Progenitor cell of endocrine pancreas (in vitro differentiated cells): ENCODE measurements around the gene CCM2. TPM values are rescaled to one million over a fixed set of nuclear protein-coding genes. Genes with fewer than 3 reads are reported as not detected.

ENCODE experiments used
- DNase-seq: peaks from one replicate; pipeline ENCODE4 v3.0.0; 2021; ENCODE audit warnings: low spot score; ENCODE audit not compliant: unreplicated experiment
- H3K27ac Mint-ChIP-seq: 2 replicates; pipeline ENCODE4 v1.8.0; 2021; ENCODE audit warnings: mild to moderate bottlenecking, moderate library complexity, mixed read lengths
- H3K27me3 Mint-ChIP-seq: 2 replicates; pipeline ENCODE4 v1.8.0; 2021; ENCODE audit warnings: mixed read lengths
- H3K36me3 Mint-ChIP-seq: 2 replicates; pipeline ENCODE4 v1.8.0; 2022; ENCODE audit warnings: mixed read lengths; ENCODE audit not compliant: insufficient read depth
- H3K4me1 Mint-ChIP-seq: 2 replicates; pipeline ENCODE4 v1.8.0; 2021; ENCODE audit warnings: low read depth, mixed read lengths
- H3K4me3 Mint-ChIP-seq: 2 replicates; pipeline ENCODE4 v1.8.0; 2021; ENCODE audit warnings: low read depth, mild to moderate bottlenecking, moderate library complexity, mixed read lengths
- H3K9me3 Mint-ChIP-seq: 2 replicates; pipeline ENCODE4 v1.8.0; 2021; ENCODE audit warnings: low read depth, mixed read lengths
- total RNA-seq: library from RNA; stranded (reverse); gene quantifications from 2 replicates; pipeline ENCODE4 v1.2.1, GENCODE V29; 2021
- TF ChIP-seq, protein P1 (sequence below): fragments of 200-600 bp; sonication (generic); IDR thresholded peaks from one replicate; pipeline ENCODE4 v1.5.0; 2021; ENCODE audit warnings: antibody characterized with exemption, mild to moderate bottlenecking; ENCODE audit not compliant: unreplicated experiment

CCM2 gene
- total RNA-seq, 1 donor from 2014 or later, result 43.0 TPM

DNA sequence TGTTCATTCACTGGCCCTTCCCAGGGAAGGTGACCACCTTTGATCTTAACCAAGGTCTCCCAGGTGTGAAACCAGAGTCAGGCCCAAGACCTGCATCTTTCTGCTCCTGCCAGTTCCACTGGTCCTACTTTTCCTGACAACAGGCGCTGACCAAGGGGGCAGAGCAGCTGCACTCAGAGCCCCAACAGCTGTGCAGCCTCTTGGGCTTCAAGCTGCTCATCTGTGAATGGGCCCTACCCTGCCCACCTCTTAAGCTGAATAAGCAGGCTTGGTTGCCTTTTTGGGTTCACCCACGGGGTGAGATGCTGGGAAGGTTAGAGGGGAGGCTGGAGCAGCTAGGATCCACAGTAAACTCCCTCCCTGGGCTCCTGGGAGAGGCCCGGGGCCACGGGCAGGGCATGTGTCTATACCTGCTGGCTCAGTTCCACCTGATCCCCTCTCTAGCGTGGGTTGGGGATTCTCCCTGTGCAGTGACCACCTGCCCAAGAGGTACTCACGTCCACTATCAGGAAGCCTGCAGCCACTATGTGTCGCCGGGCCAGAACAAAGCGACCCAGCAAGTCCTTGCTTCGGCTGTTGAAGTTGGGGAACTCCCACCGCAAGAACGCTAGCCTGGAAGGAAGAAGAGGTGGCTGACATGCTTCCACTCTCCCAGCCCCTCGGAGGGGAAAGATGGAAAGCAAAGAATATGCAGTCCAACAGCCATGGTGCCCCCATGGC, 100.9 kb downstream of the CCM2 start:
- Mint-ChIP-seq H3K27me3 (no peaks in the 10 kb centered on the region), H3K4me1 (no peaks in the 10 kb centered on the region), H3K36me3 (peaks cover 1% of the 10 kb centered on the region), H3K9me3 (no peaks in the 10 kb centered on the region), H3K4me3 (no peak overlapping the region), H3K27ac (no peak overlapping the region)
- TF ChIP-seq, protein P1, sequence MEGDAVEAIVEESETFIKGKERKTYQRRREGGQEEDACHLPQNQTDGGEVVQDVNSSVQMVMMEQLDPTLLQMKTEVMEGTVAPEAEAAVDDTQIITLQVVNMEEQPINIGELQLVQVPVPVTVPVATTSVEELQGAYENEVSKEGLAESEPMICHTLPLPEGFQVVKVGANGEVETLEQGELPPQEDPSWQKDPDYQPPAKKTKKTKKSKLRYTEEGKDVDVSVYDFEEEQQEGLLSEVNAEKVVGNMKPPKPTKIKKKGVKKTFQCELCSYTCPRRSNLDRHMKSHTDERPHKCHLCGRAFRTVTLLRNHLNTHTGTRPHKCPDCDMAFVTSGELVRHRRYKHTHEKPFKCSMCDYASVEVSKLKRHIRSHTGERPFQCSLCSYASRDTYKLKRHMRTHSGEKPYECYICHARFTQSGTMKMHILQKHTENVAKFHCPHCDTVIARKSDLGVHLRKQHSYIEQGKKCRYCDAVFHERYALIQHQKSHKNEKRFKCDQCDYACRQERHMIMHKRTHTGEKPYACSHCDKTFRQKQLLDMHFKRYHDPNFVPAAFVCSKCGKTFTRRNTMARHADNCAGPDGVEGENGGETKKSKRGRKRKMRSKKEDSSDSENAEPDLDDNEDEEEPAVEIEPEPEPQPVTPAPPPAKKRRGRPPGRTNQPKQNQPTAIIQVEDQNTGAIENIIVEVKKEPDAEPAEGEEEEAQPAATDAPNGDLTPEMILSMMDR, result no peak
- DNase-seq, result no peak

DNA sequence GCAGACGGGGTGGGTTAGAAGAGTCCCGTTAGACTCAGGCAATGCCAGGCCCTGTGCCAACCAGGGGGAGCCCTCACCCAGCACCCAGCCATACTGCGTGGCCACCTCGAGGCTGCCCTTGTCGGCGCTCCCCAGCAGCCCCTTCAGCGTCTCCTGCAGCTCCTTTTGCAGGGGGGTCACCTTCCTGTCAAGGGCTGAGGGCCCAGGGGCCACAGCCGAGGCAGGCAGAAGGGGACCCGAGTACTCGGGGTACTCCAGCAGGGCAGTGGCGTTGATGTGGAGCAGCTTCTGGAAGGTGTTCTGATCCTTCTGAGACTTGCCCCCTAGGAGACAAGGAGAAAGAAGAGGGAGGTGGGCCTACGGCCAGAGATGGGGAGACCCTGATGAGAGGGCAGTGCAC, 101.7 kb downstream of the CCM2 start:
- no peaks in the 10 kb centered on the region for H3K9me3 Mint-ChIP-seq
- no peak overlapping the region for H3K4me3 Mint-ChIP-seq
- H3K4me1 Mint-ChIP-seq, result no peaks in the 10 kb centered on the region
- TF ChIP-seq, protein P1, result no peak
- no peaks in the 10 kb centered on the region for H3K27me3 Mint-ChIP-seq
- H3K36me3 Mint-ChIP-seq, result peaks cover 1% of the 10 kb centered on the region
- no peak for DNase-seq
- H3K27ac Mint-ChIP-seq, result no peak overlapping the region

DNA sequence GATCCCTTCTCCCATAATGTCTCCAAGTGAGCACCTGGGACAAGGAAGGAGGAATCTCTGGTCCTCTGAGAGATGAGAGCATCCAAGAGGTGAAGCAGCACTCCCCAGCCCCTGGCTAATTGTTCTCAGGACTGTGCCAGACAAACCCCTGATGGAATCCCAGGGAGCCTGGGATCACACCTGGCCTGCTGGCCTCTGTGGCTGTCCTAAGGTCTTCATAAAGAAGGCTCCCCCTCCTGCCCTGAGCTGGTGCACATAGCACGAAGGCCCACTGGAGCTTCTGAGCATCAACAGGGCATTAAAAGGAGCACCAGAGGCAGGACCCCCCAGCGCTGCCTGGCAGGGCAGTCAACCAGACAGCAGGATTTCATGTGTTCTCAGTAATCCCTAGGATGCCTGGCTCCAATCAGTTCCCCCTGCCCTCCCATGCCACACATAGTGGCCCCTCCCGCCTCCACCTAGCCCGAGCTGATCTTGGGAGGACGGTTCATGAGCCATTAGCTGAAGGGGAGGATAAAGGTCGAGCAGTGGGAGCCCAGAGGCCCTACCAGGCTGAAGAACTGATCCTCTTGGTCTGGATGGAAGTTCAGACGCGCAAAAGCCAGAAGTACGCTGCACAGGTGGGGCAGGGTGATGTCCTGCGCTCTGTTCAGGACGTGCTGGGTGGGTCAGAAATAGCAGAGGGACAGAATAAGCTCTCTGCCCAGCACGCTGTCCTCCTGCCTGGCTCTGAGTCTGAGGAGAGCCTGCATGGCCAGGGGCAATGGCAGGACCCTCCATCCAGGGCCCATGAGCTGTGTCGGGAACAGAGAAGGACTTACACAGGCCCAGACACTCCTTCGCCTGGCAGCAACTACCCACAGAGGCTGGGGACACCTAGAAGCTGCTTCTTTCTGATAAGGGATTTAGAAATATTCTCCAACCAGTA, 103.0 kb downstream of the CCM2 start:
- no peak overlapping the region for H3K4me3 Mint-ChIP-seq
- peaks cover 9% of the 10 kb centered on the region for H3K36me3 Mint-ChIP-seq
- TF ChIP-seq, protein P1, result no peak
- no peak overlapping the region for H3K27ac Mint-ChIP-seq
- H3K9me3 Mint-ChIP-seq, result no peaks in the 10 kb centered on the region
- no peak for DNase-seq
- H3K27me3 Mint-ChIP-seq, result no peaks in the 10 kb centered on the region
- H3K4me1 Mint-ChIP-seq, result no peaks in the 10 kb centered on the region

DNA sequence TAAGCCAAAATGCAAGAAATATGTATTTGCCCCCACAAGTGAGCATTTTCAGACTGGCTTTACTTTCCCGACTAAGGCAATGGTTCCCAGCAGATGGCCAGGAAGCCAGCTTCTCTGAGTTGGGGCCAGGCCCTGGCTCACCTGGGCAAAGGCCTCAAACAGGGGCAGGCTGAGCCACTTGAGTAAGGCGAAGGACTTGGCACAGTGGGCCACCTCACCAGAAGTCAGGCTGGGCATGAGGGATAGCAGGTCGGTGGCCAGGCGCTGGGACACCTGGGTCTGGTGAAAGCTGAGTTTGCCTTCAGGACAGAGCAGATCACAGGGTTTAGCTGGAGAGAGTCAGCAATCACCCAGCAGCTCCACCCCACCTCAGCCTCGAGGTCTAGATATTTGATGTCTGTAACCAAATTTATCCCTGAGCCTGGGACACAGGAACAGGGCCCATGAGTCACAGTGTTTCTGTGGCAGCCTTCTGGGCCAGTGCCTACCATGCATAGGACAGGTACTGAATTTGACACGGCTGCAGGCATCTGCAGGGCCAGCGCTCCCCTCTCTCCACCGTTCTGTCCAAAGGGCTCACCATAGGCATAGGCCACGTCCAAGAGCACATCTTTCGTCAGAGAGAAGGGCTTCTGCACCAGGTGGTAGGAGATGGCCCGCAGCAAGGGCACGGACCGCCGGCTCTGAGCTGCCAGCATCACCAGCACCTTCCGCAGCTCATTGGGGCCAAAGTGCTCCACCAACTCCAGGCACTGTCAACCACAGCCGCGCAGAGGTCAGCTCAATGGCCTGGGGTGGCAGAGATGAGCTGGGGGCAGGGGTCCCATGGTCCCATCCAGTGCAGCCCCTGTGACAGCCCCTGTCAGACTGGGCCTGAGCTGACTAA, 104.2 kb downstream of the CCM2 start:
- no peak for DNase-seq
- TF ChIP-seq, protein P1, result no peak
- peaks cover 12% of the 10 kb centered on the region for H3K36me3 Mint-ChIP-seq
- H3K27me3 Mint-ChIP-seq, result no peaks in the 10 kb centered on the region
- H3K4me1 Mint-ChIP-seq, result no peaks in the 10 kb centered on the region
- H3K9me3 Mint-ChIP-seq, result no peaks in the 10 kb centered on the region
- H3K4me3 Mint-ChIP-seq, result no peak overlapping the region
- H3K27ac Mint-ChIP-seq, result no peak overlapping the region
